Neuronal stem cell (in vitro differentiated cells): ENCODE data around the gene ALPP.
"Not testable (repeated sequence)": the region's sequence is repeated elsewhere in the genome, so short reads cannot be mapped to it uniquely, and the experiment has no call there.

Experiments used
- DNase-seq: peaks from one replicate; pipeline ENCODE4 v3.0.0-alpha.2; 2013; ENCODE audit warnings: low spot score
- H2AFZ ChIP-seq: one replicate; pipeline ENCODE4 v1.6.1; 2013; ENCODE audit warnings: mild to moderate bottlenecking, low read length, inconsistent platforms
- H2AK5ac ChIP-seq: 2 replicates; pipeline ENCODE4 v1.6.1; 2013; ENCODE audit warnings: low read depth, mild to moderate bottlenecking, inconsistent platforms, low read length, moderate library complexity, mixed read lengths
- H2BK120ac ChIP-seq: 2 replicates; pipeline ENCODE4 v1.6.1; 2013; ENCODE audit warnings: low read depth, mild to moderate bottlenecking, inconsistent platforms, low read length, moderate library complexity, mixed read lengths
- H2BK12ac ChIP-seq: one replicate; pipeline ENCODE4 v1.6.1; 2013; ENCODE audit warnings: low read length, inconsistent platforms
- H2BK15ac ChIP-seq: 2 replicates; pipeline ENCODE4 v1.6.1; 2013; ENCODE audit warnings: mild to moderate bottlenecking, low read length, inconsistent platforms, mixed read lengths
- H2BK5ac ChIP-seq: one replicate; pipeline ENCODE4 v1.6.1; 2013; ENCODE audit warnings: inconsistent platforms, mild to moderate bottlenecking, low read length, moderate library complexity
- H3K14ac ChIP-seq: one replicate; pipeline ENCODE4 v1.6.1; 2013; ENCODE audit warnings: low read length, inconsistent platforms
- H3K18ac ChIP-seq: 2 replicates; pipeline ENCODE4 v1.6.1; 2013; ENCODE audit warnings: low read length, inconsistent platforms
- H3K23ac ChIP-seq: 2 replicates; pipeline ENCODE4 v1.6.1; 2013; ENCODE audit warnings: low read depth, mild to moderate bottlenecking, mixed read lengths, low read length, inconsistent platforms; ENCODE audit not compliant: poor library complexity
- H3K27ac ChIP-seq: replicated peaks from 3 replicates; pipeline ENCODE4 v1.5.1; 2013; ENCODE audit warnings: low read length, inconsistent platforms
- H3K27me3 ChIP-seq, 3 experiments: 2 replicates each; pipeline ENCODE4 v1.6.1; 2013; ENCODE audit warnings: low read length in 3 of 3, mild to moderate bottlenecking in 2 of 3, inconsistent platforms in 1 of 3, low read depth in 1 of 3, mixed read lengths in 1 of 3, moderate library complexity in 1 of 3; ENCODE audit not compliant: control insufficient read depth in 3 of 3, insufficient read depth in 3 of 3
- H3K36me3 ChIP-seq, 2 donors: replicated peaks in 1 of 2; 2 replicates each; pipeline ENCODE4 v1.6.1; 2013; ENCODE audit warnings: low read length in 2 of 2; ENCODE audit not compliant: control insufficient read depth in 2 of 2, insufficient read depth in 2 of 2
- H3K4ac ChIP-seq: 2 replicates; pipeline ENCODE4 v1.6.1; 2013; ENCODE audit warnings: inconsistent platforms, mild to moderate bottlenecking, low read length, moderate library complexity
- H3K4me1 ChIP-seq, 2 donors: 1 replicate in 1 of 2; 2 replicates in 1 of 2; pipeline ENCODE4 v1.6.1; 2013; ENCODE audit warnings: low read length in 2 of 2, low read depth in 1 of 2; ENCODE audit not compliant: control insufficient read depth in 2 of 2, insufficient read depth in 1 of 2
- H3K4me2 ChIP-seq: one replicate; pipeline ENCODE4 v1.6.1; 2013; ENCODE audit warnings: mild to moderate bottlenecking, low read length, inconsistent platforms; ENCODE audit not compliant: insufficient read depth, poor library complexity, severe bottlenecking
- H3K4me3 ChIP-seq, 2 donors: 2 replicates each; pipeline ENCODE4 v1.5.1; 2013; ENCODE audit warnings: low read length in 2 of 2, mild to moderate bottlenecking in 2 of 2, inconsistent platforms in 1 of 2, moderate library complexity in 1 of 2
- H3K79me1 ChIP-seq: one replicate; pipeline ENCODE4 v1.6.1; 2013; ENCODE audit warnings: low read depth, mild to moderate bottlenecking, inconsistent platforms, low read length, moderate library complexity
- H3K9ac ChIP-seq: one replicate; pipeline ENCODE4 v1.6.1; 2013; ENCODE audit warnings: mild to moderate bottlenecking, low read depth, low read length, inconsistent platforms; ENCODE audit not compliant: poor library complexity
- H3K9me3 ChIP-seq, 2 donors: replicated peaks in 1 of 2; 2 replicates each; pipeline versions ENCODE3 to v1.6.1; 2013; ENCODE audit warnings: low read length in 2 of 2, mild to moderate bottlenecking in 2 of 2, inconsistent platforms in 1 of 2, low read depth in 1 of 2, mixed read lengths in 1 of 2, moderate library complexity in 1 of 2; ENCODE audit not compliant: control insufficient read depth in 2 of 2, insufficient read depth in 1 of 2
- H4K8ac ChIP-seq: one replicate; pipeline ENCODE4 v1.6.1; 2013; ENCODE audit warnings: low read depth, mild to moderate bottlenecking, inconsistent platforms, low read length, moderate library complexity
- H4K91ac ChIP-seq: one replicate; pipeline ENCODE4 v1.6.1; 2013; ENCODE audit warnings: low read length, low read depth, mild to moderate bottlenecking, inconsistent platforms; ENCODE audit not compliant: poor library complexity
- WGBS, 2 donors: extraction: QIAGEN DNeasy Blood & Tissue Kit; methylation state at CpG; one replicate each; pipeline ENCODE4 v1.1.7; 2013; ENCODE audit warnings: missing lambda C conversion rate in 2 of 2, mixed read lengths in 1 of 2; ENCODE audit not compliant: insufficient read length in 2 of 2, insufficient replicate concordance in 1 of 2; ENCODE audit errors: extremely low coverage in 2 of 2; 5-methylcytosine and 5-hydroxymethylcytosine counted together

ALPP gene

GRCh38 chr2:232421189-232421785 lies 42.7 kb downstream of the ALPP start:
- DNase-seq: no peak
- H2BK5ac ChIP-seq: no peak overlapping the region
- H3K27ac ChIP-seq: no peak overlapping the region
- peak overlapping the region in 1 of 2 donors; percentile 64 for H3K4me3 ChIP-seq
- peaks cover 3 to 13% of the 10 kb centered on the region in 2 donors for H3K4me1 ChIP-seq
- peaks cover 2% of the 10 kb centered on the region for H3K79me1 ChIP-seq
- no peak overlapping the region for H2BK120ac ChIP-seq
- H2BK12ac ChIP-seq: no peak overlapping the region
- peak overlapping the region; percentile 96 for H3K23ac ChIP-seq
- peaks cover 41 to 98% (median 66%) of the 10 kb centered on the region in 3 experiments for H3K27me3 ChIP-seq
- no peak overlapping the region for H4K8ac ChIP-seq
- H3K36me3 ChIP-seq: no peaks in the 10 kb centered on the region
- H3K9me3 ChIP-seq: peaks cover 18 to 22% of the 10 kb centered on the region in 2 donors
- H3K4me2 ChIP-seq: peak overlapping the region; percentile 89
- H3K18ac ChIP-seq: peak overlapping the region; percentile 53
- H2AK5ac ChIP-seq: peak overlapping the region; percentile 36
- peak overlapping the region; percentile 80 for H2AFZ ChIP-seq
- no peak overlapping the region for H3K4ac ChIP-seq
- no peak overlapping the region for H4K91ac ChIP-seq
- peak overlapping the region; percentile 7 for H3K9ac ChIP-seq
- WGBS, 2 donors: no CpG with 5 or more reads among the region's 22 CpGs
- H3K14ac ChIP-seq: no peak overlapping the region
- H2BK15ac ChIP-seq: no peak overlapping the region

GRCh38 chr2:232422051-232422450 lies 43.5 kb downstream of the ALPP start:
- H3K27me3 ChIP-seq: peaks cover 41 to 92% (median 63%) of the 10 kb centered on the region in 3 experiments
- peaks cover 18 to 22% of the 10 kb centered on the region in 2 donors for H3K9me3 ChIP-seq
- H3K27ac ChIP-seq: no peak overlapping the region
- H3K4me2 ChIP-seq: no peak overlapping the region
- no peak overlapping the region for H2BK15ac ChIP-seq
- H2BK5ac ChIP-seq: no peak overlapping the region
- no peak overlapping the region for H3K14ac ChIP-seq
- no peak overlapping the region for H3K9ac ChIP-seq
- H3K4me1 ChIP-seq: peaks cover 3 to 13% of the 10 kb centered on the region in 2 donors
- H3K18ac ChIP-seq: peak overlapping the region; percentile 21
- H2AFZ ChIP-seq: no peak overlapping the region
- H2AK5ac ChIP-seq: no peak overlapping the region
- no peak overlapping the region for H4K8ac ChIP-seq
- H2BK120ac ChIP-seq: no peak overlapping the region
- no peaks in the 10 kb centered on the region for H3K36me3 ChIP-seq
- DNase-seq: no peak
- H3K4ac ChIP-seq: no peak overlapping the region
- no peak overlapping the region for H3K23ac ChIP-seq
- H3K4me3 ChIP-seq: no peak overlapping the region
- H4K91ac ChIP-seq: no peak overlapping the region
- H3K79me1 ChIP-seq: peaks cover 2% of the 10 kb centered on the region
- no peak overlapping the region for H2BK12ac ChIP-seq
- WGBS, 2 donors: no CpG with 5 or more reads among the region's 10 CpGs

- H3K27me3 ChIP-seq: peaks cover 40 to 84% (median 53%) of the 10 kb centered on the region in 3 experiments
- not testable (repeated sequence) for H3K9ac ChIP-seq, H3K23ac ChIP-seq, DNase-seq, H3K4me2 ChIP-seq, H4K91ac ChIP-seq, H3K27ac ChIP-seq, H2AFZ ChIP-seq, H4K8ac ChIP-seq, H3K79me1 ChIP-seq, H3K4me3 ChIP-seq, H2AK5ac ChIP-seq, H2BK15ac ChIP-seq, H3K4ac ChIP-seq, H2BK120ac ChIP-seq, H3K36me3 ChIP-seq, H3K14ac ChIP-seq, H3K4me1 ChIP-seq, H2BK12ac ChIP-seq, H3K18ac ChIP-seq, H2BK5ac ChIP-seq
- no CpG with 5 or more reads among the region's 3 CpGs for WGBS, 2 donors
- peaks cover 18 to 22% of the 10 kb centered on the region in 2 donors for H3K9me3 ChIP-seq
Observed at GRCh38 chr2:232422996-232423395, 44.4 kb downstream of the ALPP start.

GRCh38 chr2:232423407-232423806 lies 44.9 kb downstream of the ALPP start:
- H2BK120ac ChIP-seq, H3K27ac ChIP-seq, H3K4ac ChIP-seq, H2AK5ac ChIP-seq, DNase-seq, H3K79me1 ChIP-seq, H3K4me2 ChIP-seq, H4K91ac ChIP-seq, H3K4me1 ChIP-seq, H2BK12ac ChIP-seq, H3K9ac ChIP-seq, H3K23ac ChIP-seq, H2BK15ac ChIP-seq, H3K14ac ChIP-seq, H2AFZ ChIP-seq, H3K18ac ChIP-seq, H3K4me3 ChIP-seq, H2BK5ac ChIP-seq, H3K36me3 ChIP-seq, H4K8ac ChIP-seq: not testable (repeated sequence)
- WGBS, 2 donors: no CpG with 5 or more reads among the region's 7 CpGs
- peaks cover 36 to 80% (median 49%) of the 10 kb centered on the region in 3 experiments for H3K27me3 ChIP-seq
- peaks cover 18 to 20% of the 10 kb centered on the region in 2 donors for H3K9me3 ChIP-seq
